HG03066 (cell line): ENCODE measurements around the gene MB.
"Not testable (repeated sequence)": the region's sequence is repeated elsewhere in the genome, so short reads cannot be mapped to it uniquely, and the experiment has no call there.

ENCODE experiments used
- ATAC-seq: cut with Tn5 transposase; IDR thresholded peaks from one replicate; pipeline ENCODE4 v1.9.1; 2021; ENCODE audit warnings: low read depth; ENCODE audit not compliant: unreplicated experiment

MB gene

DNA sequence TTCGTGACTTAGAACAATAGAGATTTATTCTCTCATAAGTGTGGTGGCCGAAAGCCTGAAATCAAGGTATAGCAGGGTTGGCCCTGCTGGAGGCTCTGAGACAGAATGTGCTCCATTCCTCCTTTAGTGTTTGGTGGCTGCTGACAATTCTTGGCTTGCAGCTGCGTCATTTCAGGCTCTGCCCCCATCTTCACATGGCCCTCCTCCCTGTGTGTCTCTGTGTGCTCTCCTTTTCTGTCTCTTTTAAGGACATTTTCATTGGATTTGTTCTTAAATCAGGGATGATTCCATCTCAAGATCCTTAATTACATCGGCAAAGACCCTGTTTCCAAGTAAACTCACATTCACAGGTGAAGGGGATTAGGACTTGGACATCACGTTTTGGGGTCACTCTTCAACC is 20.9 kb upstream of the MB start:
- no peak for ATAC-seq

- no peak for ATAC-seq
Measured at GRCh38 chr22:35637254-35637653, 20.1 kb upstream of the MB start.

DNA sequence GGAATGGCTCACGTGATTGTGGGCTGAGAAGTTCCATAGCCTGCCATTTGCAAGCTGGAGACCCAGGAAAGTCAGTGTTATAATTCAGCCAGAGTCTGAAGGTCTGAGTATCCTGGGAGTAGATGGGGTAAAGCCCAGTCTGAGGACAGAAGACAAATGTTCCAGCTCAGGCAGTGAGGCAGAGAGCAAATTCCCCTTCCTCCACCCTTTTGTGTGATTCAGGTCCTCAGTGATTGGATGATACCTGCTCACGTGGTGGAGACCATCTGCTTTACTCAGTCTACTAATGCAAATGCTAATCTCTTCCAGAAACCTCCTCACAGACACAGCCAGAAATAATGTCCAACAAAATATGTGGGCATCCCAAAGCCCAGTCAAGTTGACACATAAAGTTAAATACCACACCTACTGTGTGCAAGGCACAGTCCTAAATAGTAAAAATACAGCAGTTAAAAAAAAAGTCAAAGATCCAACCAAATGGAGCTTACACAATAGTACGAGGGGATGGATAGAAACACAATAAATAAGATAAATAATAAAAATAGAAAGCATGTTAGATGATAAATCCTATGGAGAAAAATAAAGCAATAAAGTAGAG is 17.9 kb upstream of the MB start:
- ATAC-seq: no peak

DNA sequence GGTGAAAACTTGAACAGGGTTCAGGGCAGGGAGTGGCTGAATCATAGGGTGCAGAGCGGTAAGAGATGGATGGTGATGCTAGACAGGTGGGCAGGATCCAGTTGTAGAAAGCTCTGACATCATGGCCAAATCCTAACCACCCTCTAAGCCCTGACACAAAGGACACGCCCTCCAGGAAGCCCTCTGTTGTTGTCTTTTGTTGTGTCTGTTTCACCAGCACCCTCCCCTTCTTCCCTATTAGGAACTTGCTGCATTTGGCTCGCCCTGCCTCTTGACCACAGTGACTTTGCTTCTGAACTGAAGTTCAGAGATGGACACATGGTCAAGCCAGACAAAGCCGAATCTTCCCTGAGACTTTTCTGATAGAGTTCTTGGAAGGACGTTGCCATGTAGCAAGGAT is 16.9 kb upstream of the MB start:
- no peak for ATAC-seq

GRCh38 chr22:35633520-35633919 is 16.4 kb upstream of the MB start:
- no peak for ATAC-seq

GRCh38 chr22:35632935-35633334 is 15.8 kb upstream of the MB start:
- ATAC-seq: no peak

- ATAC-seq: no peak
Measured at GRCh38 chr22:35631597-35631996, 14.5 kb upstream of the MB start.

GRCh38 chr22:35630891-35631290 is 13.8 kb upstream of the MB start:
- no peak for ATAC-seq

- ATAC-seq: no peak
Measured at GRCh38 chr22:35630387-35630793, 13.3 kb upstream of the MB start.

GRCh38 chr22:35629406-35630216 is 12.5 kb upstream of the MB start:
- no peak for ATAC-seq

GRCh38 chr22:35628732-35629131 is 11.6 kb upstream of the MB start:
- ATAC-seq: no peak

DNA sequence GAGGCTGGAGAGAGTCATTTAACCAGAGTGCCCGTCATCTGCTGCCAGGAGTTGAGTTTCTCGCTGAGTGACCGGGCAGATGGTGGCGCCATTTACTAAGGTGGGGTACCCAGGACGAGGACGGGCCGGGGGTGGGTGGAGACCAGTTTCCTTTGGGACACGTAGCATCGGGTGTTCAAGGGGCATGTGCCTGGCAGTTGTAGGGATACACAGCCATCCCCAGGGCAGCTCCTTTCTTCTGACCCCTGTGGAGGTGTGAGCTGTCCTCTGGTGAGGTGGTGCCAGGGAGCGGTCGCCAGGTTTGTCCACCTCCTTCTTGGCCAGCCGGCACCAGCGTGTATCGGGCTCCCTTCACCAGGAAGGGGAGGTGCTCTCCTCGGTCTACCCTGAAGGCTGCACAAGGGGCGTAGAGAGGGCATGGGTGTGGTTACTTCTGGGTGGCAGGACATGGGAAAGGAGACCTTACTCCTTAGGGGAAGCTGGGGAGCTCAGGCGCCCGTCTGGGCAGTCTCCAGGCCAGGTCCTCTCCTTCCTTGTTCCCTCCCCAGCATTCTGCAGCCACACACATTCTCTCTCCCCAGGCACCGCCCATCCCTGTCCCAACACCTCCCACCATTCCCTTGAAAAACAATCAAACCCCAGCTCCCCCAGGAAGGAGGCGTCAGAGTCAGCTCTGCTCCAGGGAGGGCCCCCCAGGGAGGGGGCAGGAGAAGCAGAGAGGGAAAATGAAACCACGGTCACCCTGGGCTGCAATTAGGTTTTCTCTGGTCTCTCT is 10.3 kb upstream of the MB start:
- no peak for ATAC-seq

DNA sequence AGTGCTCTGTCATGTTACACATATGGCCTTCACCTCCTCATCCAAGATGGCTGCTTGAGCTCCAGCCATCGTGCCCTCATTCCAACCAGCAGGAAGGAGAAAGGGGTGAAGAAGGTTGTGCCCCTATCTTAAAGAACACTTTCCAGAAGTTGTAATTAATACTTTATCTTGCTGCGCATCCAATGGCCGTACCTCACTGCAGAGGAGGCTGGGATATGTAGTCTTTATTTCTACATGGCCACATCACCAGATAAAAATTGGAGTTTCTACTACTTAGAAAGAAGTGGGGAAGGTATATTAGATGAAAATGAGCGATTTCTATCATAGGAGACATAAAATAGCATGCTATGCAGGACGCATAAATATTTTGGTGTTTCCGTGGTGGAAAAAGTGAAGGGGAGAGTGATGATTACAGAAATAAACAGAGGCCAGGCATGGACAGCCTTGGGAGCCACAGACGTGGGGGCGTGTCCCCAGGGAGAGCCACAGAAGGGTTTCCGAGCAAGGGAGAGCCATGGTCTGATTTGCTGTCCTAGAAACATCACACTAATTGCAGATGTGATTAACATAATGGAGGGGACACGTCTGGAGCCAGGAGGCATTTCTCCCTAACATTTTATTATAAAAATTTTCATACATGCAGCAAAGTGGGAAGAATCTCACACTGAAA is 8.8 kb upstream of the MB start:
- ATAC-seq: no peak

DNA sequence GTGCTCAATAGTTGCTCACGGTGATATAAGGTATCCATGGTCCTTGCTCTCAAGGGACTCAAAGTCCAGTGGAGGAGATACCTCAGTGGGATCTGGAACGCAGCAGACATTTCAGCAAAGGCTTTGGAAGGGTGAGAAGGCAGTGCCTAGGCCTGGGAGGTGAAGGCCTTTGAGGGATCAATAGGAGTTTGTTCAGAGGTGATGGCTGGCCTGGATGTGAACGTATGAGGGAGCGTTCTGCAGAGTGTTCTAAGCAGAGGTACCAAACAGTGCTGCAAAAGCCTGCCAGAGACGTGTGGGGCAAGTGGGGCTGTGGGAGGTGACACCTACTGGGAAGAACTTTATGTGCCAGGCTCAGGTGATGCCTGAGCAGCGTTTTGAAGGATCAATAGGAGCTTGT is 7.4 kb upstream of the MB start:
- ATAC-seq: no peak

DNA sequence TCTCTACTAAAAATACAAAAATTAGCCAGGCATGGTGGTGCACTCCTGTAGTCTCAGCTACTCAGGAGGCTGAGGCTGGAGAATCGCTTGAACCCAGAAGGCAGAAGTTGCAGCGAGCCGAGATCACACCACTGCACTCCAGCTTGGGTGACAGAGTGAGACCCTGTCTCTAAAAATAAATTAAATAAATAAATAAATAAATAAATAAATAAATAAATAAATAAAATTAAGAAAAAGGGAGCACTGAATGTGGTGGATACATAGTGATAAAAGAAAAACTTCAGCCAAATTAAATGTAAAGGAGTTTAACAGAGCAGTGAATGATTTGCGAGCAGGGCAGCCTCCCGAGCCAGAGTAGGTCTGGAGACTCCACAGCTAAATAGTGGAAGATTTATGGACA is 6.8 kb upstream of the MB start:
- not testable (repeated sequence) for ATAC-seq

DNA sequence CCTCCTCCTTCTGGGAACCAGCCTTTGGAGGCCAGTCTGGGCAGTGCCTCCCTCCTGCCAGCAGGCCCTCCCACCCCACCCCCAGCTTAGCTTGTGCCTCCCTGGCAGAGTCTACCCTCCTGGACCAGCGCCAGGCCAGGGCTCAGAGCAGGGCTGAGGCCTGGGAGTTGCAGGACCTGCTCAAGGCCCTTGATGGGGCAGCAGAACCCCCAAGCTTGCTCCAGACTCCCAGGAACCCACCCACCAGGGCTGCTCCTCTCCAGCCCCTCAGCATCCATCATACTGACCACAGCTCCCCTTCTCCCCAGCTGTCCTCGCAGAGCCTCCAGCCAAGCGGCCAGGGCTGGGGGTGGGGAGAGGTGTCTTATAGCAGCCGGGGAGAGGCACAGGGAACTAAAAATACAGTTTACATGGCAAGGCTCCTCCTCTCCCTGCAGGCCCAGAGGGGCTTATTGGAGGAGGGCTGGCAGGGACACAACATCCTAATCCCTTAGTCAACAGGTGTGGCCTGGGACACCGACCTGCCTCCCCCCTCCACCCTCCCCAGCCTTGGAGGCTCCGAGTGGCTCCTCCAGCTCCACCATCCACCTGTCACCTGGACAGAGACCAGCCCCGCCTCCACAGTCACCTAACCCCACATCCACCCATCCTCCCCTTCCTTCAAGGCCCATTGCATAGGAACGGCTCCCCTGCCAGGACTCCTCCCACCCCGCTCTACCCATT is 5.2 kb upstream of the MB start:
- ATAC-seq: no peak

DNA sequence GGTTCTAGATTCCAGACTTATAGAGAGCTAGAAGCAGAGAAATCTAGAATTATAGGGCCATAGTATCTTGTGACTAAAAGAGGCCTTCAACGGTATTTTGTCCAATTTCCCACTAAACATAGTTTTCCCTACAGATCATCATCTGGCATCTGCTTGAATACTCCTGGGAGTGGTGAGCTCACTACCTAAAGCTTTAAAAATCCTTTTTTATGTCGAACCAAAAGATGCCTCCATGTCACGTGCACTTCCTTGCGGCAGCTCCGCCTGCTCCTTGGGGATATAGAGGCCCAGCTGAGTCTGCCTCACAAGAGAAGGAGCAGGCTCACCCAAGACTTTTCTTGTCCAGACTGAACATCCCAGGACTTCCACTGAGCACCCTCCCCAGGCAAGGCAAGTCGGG is 4.3 kb upstream of the MB start:
- no peak for ATAC-seq

GRCh38 chr22:35620624-35621251 is 3.6 kb upstream of the MB start:
- no peak for ATAC-seq

DNA sequence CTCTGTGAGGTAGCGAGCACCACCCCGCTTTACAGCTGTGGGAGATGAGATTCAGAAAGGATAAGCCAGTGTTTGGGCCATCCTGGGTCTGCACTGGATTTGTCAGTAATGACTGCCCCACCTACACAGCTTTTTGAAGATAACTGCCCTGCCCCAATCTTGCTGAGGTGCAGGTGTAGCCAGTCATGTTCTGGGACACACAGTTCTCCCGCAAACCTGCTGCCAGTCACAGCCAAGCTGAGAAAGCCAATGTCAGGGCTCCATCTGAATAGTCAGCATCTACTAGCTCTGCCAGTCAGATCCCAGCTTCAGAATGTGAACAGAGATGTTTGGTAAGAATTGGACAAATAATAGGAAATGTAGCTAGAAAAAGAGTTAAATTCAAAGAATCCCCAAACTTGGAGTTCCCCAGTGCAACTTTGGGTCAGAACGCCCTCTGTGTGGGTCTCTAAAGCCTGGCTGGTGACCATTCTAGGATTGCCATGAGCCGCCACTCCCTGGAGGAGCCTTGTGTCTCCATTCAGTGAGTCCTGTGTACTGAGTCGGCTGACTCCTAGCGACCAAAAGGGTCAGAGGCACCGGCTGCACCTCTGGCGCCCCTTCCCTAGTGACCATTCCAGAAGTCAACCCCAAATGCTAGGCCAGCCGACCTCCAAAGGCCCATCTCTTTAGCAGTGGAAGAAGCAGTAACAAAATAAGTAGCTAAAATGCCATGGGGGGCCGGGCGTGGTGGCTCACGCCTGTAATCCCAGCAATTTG is 2.4 kb upstream of the MB start:
- ATAC-seq: no peak
